Breast epithelium (tissue), 4 donors: Measurements from ENCODE around the gene HSBP1. TPM values are rescaled to one million over a fixed set of nuclear protein-coding genes. Genes with fewer than 3 reads are reported as not detected.

Experiments used
- DNase-seq, 2 donors: peaks; one replicate each; pipeline ENCODE4 v3.0.0-alpha.2; 2019; ENCODE audit warnings: low spot score in 2 of 2
- H3K27ac ChIP-seq, 2 donors: fragments of 200-600 bp; sonication (generic) in 1 of 2; one replicate each; pipeline ENCODE4 v1.5.1; 2016 to 2019; ENCODE audit warnings: mild to moderate bottlenecking in 1 of 2
- H3K27me3 ChIP-seq, 2 donors: fragments of 200-600 bp; sonication (generic) in 1 of 2; one replicate each; pipeline versions ENCODE4 v1.5.1 to v1.6.0; 2017 to 2019; ENCODE audit warnings: control low read depth in 1 of 2, mild to moderate bottlenecking in 1 of 2
- H3K36me3 ChIP-seq: fragments of 200-600 bp; one replicate; pipeline ENCODE4 v1.5.1; 2019
- H3K4me1 ChIP-seq, 2 donors: fragments of 200-600 bp; sonication (generic); one replicate each; pipeline ENCODE4 v1.5.1; 2016 to 2019; ENCODE audit warnings: control low read depth in 1 of 2
- H3K4me3 ChIP-seq, 3 donors: fragments of 200-600 bp; sonication (generic); 1 replicate in 2 of 3; 2 replicates in 1 of 3; pipeline ENCODE4 v1.5.1; 2016 to 2019; ENCODE audit warnings: mild to moderate bottlenecking in 3 of 3, moderate library complexity in 2 of 3
- H3K9me3 ChIP-seq, 2 donors: fragments of 200-600 bp; sonication (generic) in 1 of 2; one replicate each; pipeline ENCODE4 v1.5.1; 2016 to 2019; ENCODE audit warnings: control low read depth in 1 of 2
- POLR2A ChIP-seq: fragments of 450-650 bp; IDR thresholded peaks from one replicate; pipeline ENCODE4 v1.6.1; 2016; ENCODE audit warnings: antibody characterized with exemption, mild to moderate bottlenecking, moderate library complexity
- POLR2AphosphoS5 ChIP-seq, 3 donors: sonication (generic); formaldehyde crosslinking; IDR thresholded peaks; one replicate each; pipeline ENCODE4 v1.6.1; 2017; ENCODE audit warnings: antibody characterized with exemption in 3 of 3
- intact Hi-C: fragments of 100-400 bp; cut with DNase I; formaldehyde crosslinking; loops from one replicate; pipeline ENCODE4 v1.15.1; 2023; ENCODE audit warnings: low total_unique reads
- total RNA-seq, 3 donors: library from RNA; depleted of rRNA; stranded (reverse); fragments of >200 nt; gene quantifications; one replicate each; pipeline ENCODE4 v1.1.0, GENCODE V29; 2016
- TF ChIP-seq, protein P1 (sequence below), 3 donors: fragments of 450-650 bp; IDR thresholded peaks; one replicate each; pipeline ENCODE4 v1.5.1; 2016 to 2017; ENCODE audit warnings: antibody characterized with exemption in 3 of 3, mild to moderate bottlenecking in 3 of 3, moderate library complexity in 3 of 3

Gene HSBP1
- total RNA-seq, 3 donors from 2014 or later: 20.2 to 34.7 (median 29.7) TPM

DNA sequence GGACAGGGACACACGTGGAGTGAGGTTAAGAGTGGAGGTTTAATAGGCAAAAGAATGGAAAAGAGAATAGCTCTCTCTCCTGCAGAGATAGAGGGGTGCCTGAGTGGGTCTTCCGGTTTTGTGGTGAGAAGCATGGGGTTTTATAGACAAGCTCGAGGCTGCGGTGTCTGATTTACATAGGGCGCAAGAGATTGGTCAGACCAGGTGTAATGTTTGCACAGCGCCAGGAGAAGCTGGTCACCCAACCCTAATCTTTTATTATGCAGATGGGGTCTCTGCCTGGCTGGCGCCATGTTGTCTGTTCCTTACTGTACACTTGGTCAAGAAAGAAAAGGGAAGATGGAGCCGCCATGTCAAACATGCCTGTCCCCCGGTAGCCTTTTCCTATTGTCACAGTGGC, 46.6 kb downstream of the HSBP1 start:
- H3K4me1 ChIP-seq: no peaks in the 10 kb centered on the region
- H3K4me3 ChIP-seq: no peak overlapping the region
- no peak for DNase-seq
- TF ChIP-seq POLR2AphosphoS5 (IDR thresholded peaks at IDR 0.05) (no peak), POLR2A (no peak)
- TF ChIP-seq, protein P1, sequence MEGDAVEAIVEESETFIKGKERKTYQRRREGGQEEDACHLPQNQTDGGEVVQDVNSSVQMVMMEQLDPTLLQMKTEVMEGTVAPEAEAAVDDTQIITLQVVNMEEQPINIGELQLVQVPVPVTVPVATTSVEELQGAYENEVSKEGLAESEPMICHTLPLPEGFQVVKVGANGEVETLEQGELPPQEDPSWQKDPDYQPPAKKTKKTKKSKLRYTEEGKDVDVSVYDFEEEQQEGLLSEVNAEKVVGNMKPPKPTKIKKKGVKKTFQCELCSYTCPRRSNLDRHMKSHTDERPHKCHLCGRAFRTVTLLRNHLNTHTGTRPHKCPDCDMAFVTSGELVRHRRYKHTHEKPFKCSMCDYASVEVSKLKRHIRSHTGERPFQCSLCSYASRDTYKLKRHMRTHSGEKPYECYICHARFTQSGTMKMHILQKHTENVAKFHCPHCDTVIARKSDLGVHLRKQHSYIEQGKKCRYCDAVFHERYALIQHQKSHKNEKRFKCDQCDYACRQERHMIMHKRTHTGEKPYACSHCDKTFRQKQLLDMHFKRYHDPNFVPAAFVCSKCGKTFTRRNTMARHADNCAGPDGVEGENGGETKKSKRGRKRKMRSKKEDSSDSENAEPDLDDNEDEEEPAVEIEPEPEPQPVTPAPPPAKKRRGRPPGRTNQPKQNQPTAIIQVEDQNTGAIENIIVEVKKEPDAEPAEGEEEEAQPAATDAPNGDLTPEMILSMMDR (IDR thresholded peaks at IDR 0.05): no peak
- no peaks in the 10 kb centered on the region for H3K27me3 ChIP-seq
- H3K27ac ChIP-seq: no peak overlapping the region
- no peaks in the 10 kb centered on the region for H3K9me3 ChIP-seq
- intact Hi-C loops: no loop called here
- H3K36me3 ChIP-seq: no peaks in the 10 kb centered on the region

DNA sequence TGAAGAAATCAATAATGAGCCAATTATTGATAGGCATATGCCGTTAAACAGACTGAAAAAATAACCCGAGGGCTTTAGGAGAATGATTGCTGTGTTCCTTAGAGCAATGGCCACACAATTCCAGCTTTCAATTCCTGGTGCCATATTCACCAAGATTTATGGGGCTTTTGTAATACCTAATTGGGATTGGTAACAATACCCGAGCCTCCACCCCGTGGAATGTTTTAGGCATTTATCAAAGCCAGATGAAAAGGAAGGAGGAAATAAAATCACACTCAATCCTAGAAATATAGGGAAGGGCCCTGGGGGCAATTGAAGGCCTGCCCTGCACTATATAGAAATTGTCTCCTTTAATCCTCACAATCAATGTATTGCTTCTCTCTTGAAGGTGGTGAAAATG, 49.0 kb downstream of the HSBP1 start:
- DNase-seq: no peak
- no peaks in the 10 kb centered on the region for H3K4me1 ChIP-seq
- no peak overlapping the region for H3K4me3 ChIP-seq
- H3K36me3 ChIP-seq: no peaks in the 10 kb centered on the region
- TF ChIP-seq POLR2A: no peak
- TF ChIP-seq POLR2AphosphoS5 (IDR thresholded peaks at IDR 0.05): no peak
- TF ChIP-seq, protein P1 (IDR thresholded peaks at IDR 0.05): no peak
- no peak overlapping the region for H3K27ac ChIP-seq
- no peaks in the 10 kb centered on the region for H3K27me3 ChIP-seq
- H3K9me3 ChIP-seq: no peaks in the 10 kb centered on the region
- intact Hi-C loops: no loop called here

DNA sequence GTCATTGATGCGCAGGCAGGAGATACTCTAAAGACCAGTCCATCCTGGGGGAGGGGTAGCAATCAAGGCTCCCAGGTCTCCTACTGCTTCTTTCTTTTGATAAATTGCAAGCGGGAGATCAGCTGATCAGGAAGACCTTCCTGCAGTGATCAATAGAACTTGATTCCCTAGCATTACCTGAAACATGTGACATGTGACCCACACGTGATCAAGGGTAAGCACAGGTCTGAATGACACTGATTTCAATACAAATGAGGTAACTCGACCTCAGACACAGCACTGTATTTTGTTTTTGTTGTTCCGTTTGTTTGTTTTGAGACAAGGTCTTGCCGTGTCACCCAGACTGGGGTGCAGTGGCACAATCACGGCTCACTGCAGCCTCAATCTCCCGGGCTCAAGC, 51.5 kb downstream of the HSBP1 start:
- no peaks in the 10 kb centered on the region for H3K36me3 ChIP-seq
- H3K9me3 ChIP-seq: no peaks in the 10 kb centered on the region
- H3K27ac ChIP-seq: no peak overlapping the region
- no peak for DNase-seq
- no peak for TF ChIP-seq POLR2A
- TF ChIP-seq POLR2AphosphoS5 (IDR thresholded peaks at IDR 0.05): no peak
- TF ChIP-seq, protein P1 (IDR thresholded peaks at IDR 0.05): no peak
- H3K27me3 ChIP-seq: no peaks in the 10 kb centered on the region
- intact Hi-C loops: no loop called here
- H3K4me3 ChIP-seq: no peak overlapping the region
- no peaks in the 10 kb centered on the region for H3K4me1 ChIP-seq

DNA sequence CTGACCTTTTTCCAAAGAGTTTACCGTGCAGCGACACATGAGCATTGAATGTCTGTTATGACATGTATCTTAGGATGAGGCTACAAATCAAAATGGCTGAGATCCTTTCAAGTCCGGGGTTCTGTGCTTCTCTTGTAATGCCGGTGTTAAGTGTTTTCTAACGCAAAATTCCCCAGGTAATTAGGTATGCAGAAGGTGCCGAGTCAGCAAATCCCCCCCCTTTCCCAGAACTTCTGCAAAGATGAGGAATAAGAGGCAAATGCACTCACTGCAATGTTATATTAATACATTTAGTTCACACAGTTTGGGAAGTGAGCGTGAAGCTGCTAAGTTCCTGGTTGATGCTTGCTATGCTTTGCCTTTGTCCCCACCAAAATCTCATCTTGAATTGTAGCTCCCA, 54.9 kb downstream of the HSBP1 start:
- Histone ChIP-seq H3K27ac (no peak overlapping the region), H3K4me1 (no peaks in the 10 kb centered on the region), H3K9me3 (no peaks in the 10 kb centered on the region), H3K27me3 (no peaks in the 10 kb centered on the region), H3K4me3 (no peak overlapping the region), H3K36me3 (no peaks in the 10 kb centered on the region)
- intact Hi-C loops: no loop called here
- no peak for DNase-seq
- TF ChIP-seq POLR2A (no peak), POLR2AphosphoS5 (IDR thresholded peaks at IDR 0.05) (no peak)
- TF ChIP-seq, protein P1 (IDR thresholded peaks at IDR 0.05): no peak

DNA sequence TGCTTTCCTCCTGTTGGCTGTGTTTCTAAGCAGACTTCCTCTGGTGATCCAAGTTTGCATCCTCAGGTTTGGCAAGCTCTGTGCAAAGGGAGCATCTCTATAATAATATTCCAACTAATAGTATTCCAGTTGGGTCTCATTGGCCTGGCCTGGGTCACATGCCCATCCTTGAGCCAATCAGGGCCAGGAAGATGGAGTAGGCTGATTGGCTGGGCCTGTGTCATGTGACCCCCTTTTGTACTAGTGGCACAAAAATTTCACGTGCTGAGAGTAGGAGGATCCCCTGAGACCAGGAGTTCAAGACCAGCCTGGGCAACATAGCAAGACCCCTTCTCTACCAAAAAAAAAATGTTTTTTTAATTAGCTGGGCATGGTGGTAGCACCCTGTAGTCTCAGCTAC, 55.9 kb downstream of the HSBP1 start:
- DNase-seq: no peak
- H3K4me1 ChIP-seq: no peaks in the 10 kb centered on the region
- H3K27ac ChIP-seq: no peak overlapping the region
- no peaks in the 10 kb centered on the region for H3K27me3 ChIP-seq
- TF ChIP-seq, protein P1 (IDR thresholded peaks at IDR 0.05): no peak
- no peak for TF ChIP-seq POLR2AphosphoS5 (IDR thresholded peaks at IDR 0.05)
- no peak for TF ChIP-seq POLR2A
- H3K9me3 ChIP-seq: no peaks in the 10 kb centered on the region
- intact Hi-C loops: no loop called here
- no peaks in the 10 kb centered on the region for H3K36me3 ChIP-seq
- H3K4me3 ChIP-seq: no peak overlapping the region

Other genes with a start within 250 kb of the HSBP1 start
- gene MLYCD, start 91.1 kb downstream of the HSBP1 start, total RNA-seq: 10 to 100 TPM in 2 of 3 donors, 1 to 10 TPM in 1; 9.5 to 17.0 (median 12.1) TPM
- 1 to 10 TPM; 3.0 to 3.5 (median 3.3) TPM for gene OSGIN1, start 145.3 kb downstream of the HSBP1 start, total RNA-seq
- gene NECAB2, start 160.3 kb downstream of the HSBP1 start, total RNA-seq: 1 to 10 TPM in 1 of 3 donors, not detected in 2; 1.5 TPM
- gene SLC38A8, start 234.8 kb downstream of the HSBP1 start, total RNA-seq: not detected